ENCODE data around the gene SIT1.

Gene SIT1

DNA sequence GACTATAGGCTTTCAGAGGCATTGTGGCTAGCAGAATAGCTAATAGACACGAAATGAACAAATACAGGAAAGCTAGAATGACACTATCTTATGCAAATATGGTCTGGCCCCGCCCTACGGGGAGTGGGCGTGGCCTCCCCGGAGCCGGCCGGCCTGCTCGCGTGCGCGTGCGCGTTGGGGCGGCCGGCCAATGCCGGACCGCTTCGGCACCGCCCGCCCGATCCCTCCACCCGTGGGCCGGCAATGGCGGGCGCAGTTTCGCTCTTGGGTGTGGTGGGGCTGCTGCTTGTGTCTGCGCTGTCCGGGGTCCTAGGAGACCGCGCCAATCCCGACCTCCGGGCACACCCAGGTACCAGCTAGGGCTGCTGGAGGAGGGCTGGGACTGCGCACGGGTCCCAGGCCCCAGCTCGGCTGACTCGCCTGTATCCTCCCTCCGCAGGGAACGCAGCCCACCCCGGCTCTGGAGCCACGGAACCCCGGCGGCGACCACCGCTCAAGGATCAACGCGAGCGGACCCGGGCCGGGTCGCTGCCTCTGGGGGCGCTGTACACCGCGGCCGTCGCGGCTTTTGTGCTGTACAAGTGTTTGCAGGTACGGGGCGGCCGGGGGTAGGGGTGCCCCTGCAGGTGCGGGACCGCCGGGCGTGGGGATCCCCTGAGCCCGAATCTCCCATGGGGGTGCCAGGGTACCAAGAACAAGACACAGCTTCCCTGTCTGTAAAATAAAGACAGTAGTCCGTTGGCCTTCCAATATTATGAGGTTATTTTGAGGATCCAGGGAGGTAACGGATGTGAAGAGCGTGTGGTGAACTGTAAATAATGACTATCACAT lies 7.6 kb upstream of the SIT1 start, which contains the start of gene CCDC107:
Gene CCDC107 (plus strand): TSS at position 156 of the 831 bp plus-strand sequence. CDS start 88 bp downstream, at position 244.
- H3K4me1 ChIP-seq (ENCODE audit: control insufficient read depth, insufficient read depth, low read length), result peaks cover 10% of the 10 kb centered on the region
- H3K27ac ChIP-seq (ENCODE audit: low read depth, low read length), result peak within 1 kb of the TSS; percentile 99
- 0 out of 2 replicates have a peak, but pooled peaks cover 8% of the 10 kb centered on the region for H3K27me3 ChIP-seq (ENCODE audit: control insufficient read depth, insufficient read depth, low read length)
- H3K9ac ChIP-seq (ENCODE audit: low read depth, low read length), result peak within 1 kb of the TSS; percentile 97
- no peaks in the 10 kb centered on the region for H3K9me3 ChIP-seq (ENCODE audit: control insufficient read depth, insufficient read depth, low read length)
- H3K4me3 ChIP-seq (ENCODE audit: low read depth, low read length), result peak within 1 kb of the TSS; percentile 92
- H3K36me3 ChIP-seq (ENCODE audit: control insufficient read depth, insufficient read depth, low read length), result peaks cover 34% of the 10 kb centered on the region

DNA sequence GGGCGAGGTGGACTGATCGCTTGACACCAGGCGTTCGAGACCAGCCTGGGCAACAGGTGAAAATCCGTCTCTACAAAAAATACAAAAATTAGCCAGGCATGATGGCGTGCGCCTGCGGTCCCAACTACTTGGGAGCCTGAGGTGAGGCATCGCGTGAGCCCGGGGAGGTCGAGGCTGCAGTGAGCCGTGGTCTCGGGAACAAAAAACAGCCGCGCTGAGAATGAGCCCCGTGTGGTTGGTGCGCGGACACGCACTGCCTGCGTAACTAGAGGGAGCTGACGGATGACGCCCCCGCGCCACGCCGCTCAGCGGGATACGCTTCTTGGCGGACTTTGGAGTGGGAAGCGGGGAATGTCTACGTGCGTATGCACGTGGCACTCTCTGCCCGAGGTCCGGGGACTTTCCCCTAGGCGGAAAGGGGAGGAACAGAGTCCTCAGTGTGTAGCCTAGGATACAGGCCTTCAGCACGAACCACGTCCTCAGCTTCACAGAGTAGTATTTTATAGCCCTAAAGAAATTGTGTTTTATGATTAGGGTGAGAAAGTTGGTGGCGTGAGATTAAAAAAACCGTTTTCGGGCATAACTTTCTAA lies 6.9 kb upstream of the SIT1 start, which contains the start of gene RMRP:
Gene RMRP (minus strand): TSS at position 474 of the 591 bp plus-strand sequence.
- H3K4me1 ChIP-seq (ENCODE audit: control insufficient read depth, insufficient read depth, low read length), result peaks cover 10% of the 10 kb centered on the region

GRCh38 chr9:35656831-35657545 lies 6.3 kb upstream of the SIT1 start:
- peaks cover 21% of the 10 kb centered on the region for H3K36me3 ChIP-seq (ENCODE audit: control insufficient read depth, insufficient read depth, low read length)
- H3K27ac ChIP-seq (ENCODE audit: low read depth, low read length), result peak overlapping the region; percentile 99
- H3K4me3 ChIP-seq (ENCODE audit: low read depth, low read length), result peak overlapping the region; percentile 92
- no peaks in the 10 kb centered on the region for H3K9me3 ChIP-seq (ENCODE audit: control insufficient read depth, insufficient read depth, low read length)
- H3K4me1 ChIP-seq (ENCODE audit: control insufficient read depth, insufficient read depth, low read length), result peaks cover 10% of the 10 kb centered on the region
- H3K27me3 ChIP-seq (ENCODE audit: control insufficient read depth, insufficient read depth, low read length), result 0 out of 2 replicates have a peak, but pooled peaks cover 8% of the 10 kb centered on the region
- peak overlapping the region; percentile 97 for H3K9ac ChIP-seq (ENCODE audit: low read depth, low read length)

More for the DNA sequence above, 6.9 kb upstream of the SIT1 start, which contains the start of gene RMRP:
- Histone ChIP-seq H3K27ac (ENCODE audit: low read depth, low read length) (peak within 1 kb of the TSS; percentile 99), H3K9me3 (ENCODE audit: control insufficient read depth, insufficient read depth, low read length) (no peaks in the 10 kb centered on the region), H3K9ac (ENCODE audit: low read depth, low read length) (peak within 1 kb of the TSS; percentile 97), H3K27me3 (ENCODE audit: control insufficient read depth, insufficient read depth, low read length) (0 out of 2 replicates have a peak, but pooled peaks cover 8% of the 10 kb centered on the region), H3K4me3 (ENCODE audit: low read depth, low read length) (peak within 1 kb of the TSS; percentile 92), H3K36me3 (ENCODE audit: control insufficient read depth, insufficient read depth, low read length) (peaks cover 27% of the 10 kb centered on the region)

DNA sequence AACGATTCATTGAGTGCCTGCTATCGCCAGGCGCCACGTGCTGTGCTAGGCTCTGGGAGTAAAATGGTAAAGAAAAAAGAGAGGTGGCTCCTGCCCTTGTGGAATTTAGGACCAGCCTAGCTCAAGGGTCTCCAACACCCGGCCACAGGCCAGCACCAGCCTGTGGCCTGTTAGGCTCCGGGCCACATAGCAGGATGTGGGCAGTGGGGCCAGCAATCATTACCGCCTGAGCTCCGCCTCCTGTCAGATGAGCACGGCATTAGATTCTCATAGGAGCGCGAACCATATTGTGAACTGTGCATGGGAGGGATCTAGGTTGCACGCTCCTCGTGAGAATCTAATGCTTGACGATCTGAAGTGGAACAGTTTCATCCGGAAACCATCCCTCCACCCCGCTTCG lies 5.6 kb upstream of the SIT1 start:
- no peak overlapping the region for H3K27ac ChIP-seq (ENCODE audit: low read depth, low read length)
- H3K4me3 ChIP-seq (ENCODE audit: low read depth, low read length), result no peak overlapping the region
- no peaks in the 10 kb centered on the region for H3K9me3 ChIP-seq (ENCODE audit: control insufficient read depth, insufficient read depth, low read length)
- no peak overlapping the region for H3K9ac ChIP-seq (ENCODE audit: low read depth, low read length)
- H3K4me1 ChIP-seq (ENCODE audit: control insufficient read depth, insufficient read depth, low read length), result peaks cover 12% of the 10 kb centered on the region
- H3K27me3 ChIP-seq (ENCODE audit: control insufficient read depth, insufficient read depth, low read length), result 0 out of 2 replicates have a peak, but pooled peaks cover 8% of the 10 kb centered on the region
- H3K36me3 ChIP-seq (ENCODE audit: control insufficient read depth, insufficient read depth, low read length), result peaks cover 14% of the 10 kb centered on the region

DNA sequence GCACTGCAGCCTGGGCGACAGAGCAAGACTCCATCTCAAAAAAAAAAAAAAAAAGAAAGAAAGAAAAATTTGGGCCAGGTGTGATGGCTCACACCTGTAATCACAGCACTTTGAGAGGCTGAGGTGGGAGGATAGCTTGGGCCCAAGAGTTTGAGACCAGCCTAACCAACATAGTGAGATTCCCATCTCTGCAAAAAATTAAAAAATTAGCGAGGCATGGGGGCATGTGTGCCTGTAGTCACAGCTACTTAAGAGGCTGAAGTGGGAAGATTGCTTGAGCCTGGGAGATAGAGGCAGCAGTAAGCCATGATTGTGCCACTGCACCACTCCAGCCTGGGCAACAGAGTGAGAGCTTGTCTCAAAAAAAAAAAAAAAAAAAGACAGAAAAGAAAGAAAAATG lies 2.9 kb upstream of the SIT1 start:
- Histone ChIP-seq H3K9me3 (ENCODE audit: control insufficient read depth, insufficient read depth, low read length) (no peaks in the 10 kb centered on the region), H3K27ac (ENCODE audit: low read depth, low read length) (no peak overlapping the region), H3K4me3 (ENCODE audit: low read depth, low read length) (no peak overlapping the region), H3K9ac (ENCODE audit: low read depth, low read length) (no peak overlapping the region), H3K4me1 (ENCODE audit: control insufficient read depth, insufficient read depth, low read length) (peaks cover 21% of the 10 kb centered on the region; the same call in 1 of the 2 replicates), H3K36me3 (ENCODE audit: control insufficient read depth, insufficient read depth, low read length) (no peaks in the 10 kb centered on the region), H3K27me3 (ENCODE audit: control insufficient read depth, insufficient read depth, low read length) (0 out of 2 replicates have a peak, but pooled peaks cover 8% of the 10 kb centered on the region)

DNA sequence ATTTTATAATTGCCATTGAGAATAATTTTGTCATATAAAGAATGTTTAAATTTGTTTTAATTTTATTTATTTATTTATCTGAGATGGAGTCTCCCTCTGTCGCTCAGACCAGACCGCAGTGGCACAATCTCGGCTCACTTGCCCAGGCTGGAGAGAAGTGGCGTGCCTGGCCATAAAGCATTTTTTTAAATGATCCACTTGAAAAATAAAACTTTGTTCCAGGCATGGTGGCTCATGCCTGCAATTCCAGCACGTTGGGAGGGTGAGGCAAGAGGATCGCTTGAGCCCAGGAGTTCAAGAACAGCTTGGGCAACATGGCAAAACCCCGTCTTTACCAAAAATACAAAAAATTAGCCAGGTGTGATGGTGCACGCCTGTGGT lies 2.1 kb upstream of the SIT1 start:
- no peak overlapping the region for H3K4me3 ChIP-seq (ENCODE audit: low read depth, low read length)
- peaks cover 21% of the 10 kb centered on the region; the same call in 1 of the 2 replicates for H3K4me1 ChIP-seq (ENCODE audit: control insufficient read depth, insufficient read depth, low read length)
- H3K27me3 ChIP-seq (ENCODE audit: control insufficient read depth, insufficient read depth, low read length), result 0 out of 2 replicates have a peak, but pooled peaks cover 8% of the 10 kb centered on the region
- no peaks in the 10 kb centered on the region for H3K9me3 ChIP-seq (ENCODE audit: control insufficient read depth, insufficient read depth, low read length)
- H3K27ac ChIP-seq (ENCODE audit: low read depth, low read length), result no peak overlapping the region
- H3K36me3 ChIP-seq (ENCODE audit: control insufficient read depth, insufficient read depth, low read length), result no peaks in the 10 kb centered on the region
- H3K9ac ChIP-seq (ENCODE audit: low read depth, low read length), result no peak overlapping the region

DNA sequence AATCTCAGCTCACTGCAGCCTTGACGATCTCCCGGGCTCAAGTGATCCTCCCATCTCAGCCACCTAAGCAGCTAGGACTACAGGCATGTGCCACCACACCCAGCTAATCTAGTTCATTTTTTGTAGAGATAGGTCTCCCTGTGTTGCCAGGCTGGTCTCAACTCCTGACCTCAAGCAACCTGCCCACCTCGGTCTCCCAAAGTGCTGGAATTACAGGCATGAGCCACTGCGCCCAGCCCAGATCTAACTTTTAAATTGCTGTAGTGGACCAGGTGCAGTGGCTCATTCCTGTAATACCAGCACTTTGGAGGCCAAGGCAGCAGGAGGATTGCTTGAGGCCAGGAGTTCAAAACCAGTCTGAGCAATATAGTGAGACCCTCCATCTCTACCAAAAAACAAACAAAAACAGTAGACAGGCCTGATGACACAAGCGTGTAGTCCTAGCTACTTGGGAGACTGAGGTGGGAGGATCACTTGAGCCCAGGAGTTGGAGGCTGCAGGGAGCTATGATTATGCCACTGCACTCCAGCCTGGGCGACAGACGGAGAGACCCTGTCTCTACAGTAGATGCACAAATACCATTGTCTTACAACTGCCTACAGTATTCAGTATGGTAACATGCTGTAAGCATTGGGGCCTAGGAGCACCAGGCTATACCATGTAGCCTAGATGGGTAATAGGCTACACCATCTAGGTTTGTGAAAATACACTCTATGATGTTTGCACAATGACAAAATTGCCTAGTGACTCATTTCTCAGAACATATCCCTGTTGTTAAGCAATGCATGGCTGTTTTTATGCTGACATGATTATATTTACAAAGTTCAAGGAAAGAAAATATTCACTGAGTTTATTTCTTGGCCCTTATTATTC lies 1.5 kb upstream of the SIT1 start:
- Histone ChIP-seq H3K9me3 (ENCODE audit: control insufficient read depth, insufficient read depth, low read length) (no peaks in the 10 kb centered on the region), H3K4me3 (ENCODE audit: low read depth, low read length) (no peak overlapping the region), H3K36me3 (ENCODE audit: control insufficient read depth, insufficient read depth, low read length) (no peaks in the 10 kb centered on the region), H3K27ac (ENCODE audit: low read depth, low read length) (no peak overlapping the region), H3K27me3 (ENCODE audit: control insufficient read depth, insufficient read depth, low read length) (0 out of 2 replicates have a peak, but pooled peaks cover 8% of the 10 kb centered on the region), H3K9ac (ENCODE audit: low read depth, low read length) (no peak overlapping the region), H3K4me1 (ENCODE audit: control insufficient read depth, insufficient read depth, low read length) (peaks cover 21% of the 10 kb centered on the region; the same call in 1 of the 2 replicates)

- Histone ChIP-seq H3K4me3 (ENCODE audit: low read depth, low read length) (no peak overlapping the region), H3K27me3 (ENCODE audit: control insufficient read depth, insufficient read depth, low read length) (no peaks in the 10 kb centered on the region), H3K27ac (ENCODE audit: low read depth, low read length) (no peak overlapping the region), H3K9me3 (ENCODE audit: control insufficient read depth, insufficient read depth, low read length) (no peaks in the 10 kb centered on the region), H3K9ac (ENCODE audit: low read depth, low read length) (no peak overlapping the region), H3K36me3 (ENCODE audit: control insufficient read depth, insufficient read depth, low read length) (no peaks in the 10 kb centered on the region), H3K4me1 (ENCODE audit: control insufficient read depth, insufficient read depth, low read length) (peaks cover 21% of the 10 kb centered on the region; the same call in 1 of the 2 replicates)
Observed at GRCh38 chr9:35649431-35650340, 1.0 kb downstream of the SIT1 start.

- peaks cover 21% of the 10 kb centered on the region; the same call in 1 of the 2 replicates for H3K4me1 ChIP-seq (ENCODE audit: control insufficient read depth, insufficient read depth, low read length)
Observed at GRCh38 chr9:35646533-35647265, 4.0 kb downstream of the SIT1 start.

More at GRCh38 chr9:35646533-35647265, 4.0 kb downstream of the SIT1 start:
- Histone ChIP-seq H3K36me3 (ENCODE audit: control insufficient read depth, insufficient read depth, low read length) (no peaks in the 10 kb centered on the region), H3K9ac (ENCODE audit: low read depth, low read length) (peak overlapping the region; percentile 45; the same call in 1 of the 2 replicates), H3K27ac (ENCODE audit: low read depth, low read length) (peak overlapping the region; percentile 50), H3K27me3 (ENCODE audit: control insufficient read depth, insufficient read depth, low read length) (no peaks in the 10 kb centered on the region), H3K4me3 (ENCODE audit: low read depth, low read length) (peak overlapping the region; percentile 93), H3K9me3 (ENCODE audit: control insufficient read depth, insufficient read depth, low read length) (no peaks in the 10 kb centered on the region)
